WERI-Rb-1 (cell line): ENCODE measurements around the gene TLK1.

Source experiments
- DNase-seq: peaks from one replicate; pipeline ENCODE4 v3.0.0-alpha.2; 2020
- H3K27ac ChIP-seq: fragments of 250-450 bp; sonication (Bioruptor Pico); 2 replicates; pipeline ENCODE4 v1.5.1; 2020; ENCODE audit warnings: mild to moderate bottlenecking, moderate library complexity
- H3K27me3 ChIP-seq: fragments of 250-450 bp; sonication (Bioruptor Pico); 2 replicates; pipeline ENCODE4 v1.5.1; 2021; ENCODE audit warnings: mild to moderate bottlenecking, low read depth, moderate library complexity; ENCODE audit not compliant: insufficient read depth, severe bottlenecking
- H3K36me3 ChIP-seq: fragments of 250-450 bp; sonication (Bioruptor Pico); 2 replicates; pipeline ENCODE4 v1.5.1; 2020; ENCODE audit warnings: mild to moderate bottlenecking, moderate library complexity
- H3K4me3 ChIP-seq: 2 replicates; pipeline ENCODE4 v1.5.1; 2011; ENCODE audit warnings: low read depth, mild to moderate bottlenecking, control low read depth, low read length
- H3K9me3 ChIP-seq: fragments of 250-450 bp; sonication (Bioruptor Pico); 2 replicates; pipeline ENCODE4 v1.5.1; 2021; ENCODE audit warnings: mild to moderate bottlenecking, moderate library complexity; ENCODE audit not compliant: severe bottlenecking
- TF ChIP-seq, protein P1 (sequence below): IDR thresholded peaks from 2 replicates; pipeline ENCODE4 v1.5.1; 2011; ENCODE audit warnings: low read depth, mild to moderate bottlenecking, control low read depth, inconsistent platforms, low read length

TLK1 gene

DNA sequence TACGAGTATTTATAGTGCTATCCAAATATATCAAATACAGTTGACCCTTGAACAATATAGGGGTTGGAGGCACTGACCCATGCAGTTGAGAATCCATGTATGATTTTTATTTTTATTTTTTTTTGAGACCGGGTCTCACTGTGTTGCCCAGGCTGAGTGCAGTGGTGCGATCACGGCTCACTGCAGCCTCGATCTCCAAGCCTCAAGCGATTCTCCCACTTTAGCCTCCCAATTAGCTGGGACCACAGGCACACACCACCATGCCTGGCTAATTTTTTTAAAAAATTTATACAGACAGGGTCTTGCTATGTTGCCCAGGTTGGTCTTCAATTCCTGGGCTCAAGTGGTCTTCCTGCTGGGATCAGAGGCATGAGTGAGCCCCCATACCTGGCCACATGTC lies 161.0 kb downstream of the TLK1 start:
- H3K4me3 ChIP-seq, result no peak overlapping the region
- no peak overlapping the region for H3K27ac ChIP-seq
- TF ChIP-seq, protein P1, sequence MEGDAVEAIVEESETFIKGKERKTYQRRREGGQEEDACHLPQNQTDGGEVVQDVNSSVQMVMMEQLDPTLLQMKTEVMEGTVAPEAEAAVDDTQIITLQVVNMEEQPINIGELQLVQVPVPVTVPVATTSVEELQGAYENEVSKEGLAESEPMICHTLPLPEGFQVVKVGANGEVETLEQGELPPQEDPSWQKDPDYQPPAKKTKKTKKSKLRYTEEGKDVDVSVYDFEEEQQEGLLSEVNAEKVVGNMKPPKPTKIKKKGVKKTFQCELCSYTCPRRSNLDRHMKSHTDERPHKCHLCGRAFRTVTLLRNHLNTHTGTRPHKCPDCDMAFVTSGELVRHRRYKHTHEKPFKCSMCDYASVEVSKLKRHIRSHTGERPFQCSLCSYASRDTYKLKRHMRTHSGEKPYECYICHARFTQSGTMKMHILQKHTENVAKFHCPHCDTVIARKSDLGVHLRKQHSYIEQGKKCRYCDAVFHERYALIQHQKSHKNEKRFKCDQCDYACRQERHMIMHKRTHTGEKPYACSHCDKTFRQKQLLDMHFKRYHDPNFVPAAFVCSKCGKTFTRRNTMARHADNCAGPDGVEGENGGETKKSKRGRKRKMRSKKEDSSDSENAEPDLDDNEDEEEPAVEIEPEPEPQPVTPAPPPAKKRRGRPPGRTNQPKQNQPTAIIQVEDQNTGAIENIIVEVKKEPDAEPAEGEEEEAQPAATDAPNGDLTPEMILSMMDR, result no peak
- H3K36me3 ChIP-seq, result peaks cover 59% of the 10 kb centered on the region
- H3K9me3 ChIP-seq, result no peaks in the 10 kb centered on the region
- no peak for DNase-seq
- no peaks in the 10 kb centered on the region for H3K27me3 ChIP-seq

DNA sequence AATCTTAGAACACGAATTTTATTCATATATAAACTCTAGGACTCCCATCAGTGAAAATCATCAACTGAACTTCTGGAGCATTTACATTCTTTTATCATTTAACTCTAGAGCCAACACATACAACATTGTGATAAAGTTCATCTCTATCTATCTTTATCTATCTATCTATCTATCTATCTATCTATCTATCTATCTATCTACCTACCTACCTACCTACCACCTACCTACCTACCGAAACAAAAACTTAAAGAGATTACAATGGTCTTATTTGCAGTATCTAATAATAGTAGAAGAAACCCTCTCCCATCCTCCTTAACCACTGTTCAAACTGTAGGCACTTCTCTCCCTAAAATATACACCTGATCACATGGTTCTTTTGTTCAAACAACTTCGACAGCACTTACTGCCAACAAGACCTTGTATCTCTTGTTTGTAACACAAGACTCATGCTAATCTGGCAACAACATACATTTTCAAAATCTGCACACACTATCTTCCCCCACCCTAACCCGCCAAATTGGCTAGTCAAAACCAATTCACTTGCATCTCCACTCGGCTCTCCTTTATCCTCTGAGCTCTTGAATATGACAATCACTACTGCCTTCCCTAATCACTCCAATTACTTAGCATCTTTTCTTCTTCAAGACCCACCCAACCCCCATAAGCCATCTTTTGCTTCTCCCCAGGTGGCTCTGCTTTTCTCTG lies 162.6 kb downstream of the TLK1 start:
- TF ChIP-seq, protein P1, result no peak
- H3K27ac ChIP-seq, result no peak overlapping the region

DNA sequence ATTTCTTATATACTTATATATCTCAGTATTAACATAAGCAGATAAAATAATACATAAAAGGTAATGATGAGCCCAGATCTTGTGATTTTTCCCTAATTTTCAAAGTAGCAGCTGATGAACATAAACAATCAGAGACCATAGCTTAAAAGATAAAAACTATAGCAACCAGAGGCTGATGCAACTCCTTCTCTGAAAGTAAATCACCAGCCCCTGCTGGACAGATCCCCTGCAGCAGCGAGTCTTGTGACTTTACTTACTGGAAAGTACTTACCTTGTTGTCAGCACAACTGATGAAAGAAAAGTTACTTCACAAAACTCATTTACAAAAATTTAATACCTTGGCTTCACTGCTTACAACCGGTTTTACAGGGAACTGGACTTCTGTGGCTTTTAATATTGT lies 164.4 kb downstream of the TLK1 start:
- Histone ChIP-seq H3K9me3 (no peaks in the 10 kb centered on the region), H3K27ac (no peak overlapping the region), H3K4me3 (no peak overlapping the region), H3K27me3 (no peaks in the 10 kb centered on the region), H3K36me3 (peaks cover 58% of the 10 kb centered on the region)
- no peak for DNase-seq
- TF ChIP-seq, protein P1, result no peak

More for the DNA sequence above, 162.6 kb downstream of the TLK1 start:
- DNase-seq, result no peak
- Histone ChIP-seq H3K9me3 (no peaks in the 10 kb centered on the region), H3K36me3 (peaks cover 59% of the 10 kb centered on the region), H3K27me3 (no peaks in the 10 kb centered on the region), H3K4me3 (no peak overlapping the region)

DNA sequence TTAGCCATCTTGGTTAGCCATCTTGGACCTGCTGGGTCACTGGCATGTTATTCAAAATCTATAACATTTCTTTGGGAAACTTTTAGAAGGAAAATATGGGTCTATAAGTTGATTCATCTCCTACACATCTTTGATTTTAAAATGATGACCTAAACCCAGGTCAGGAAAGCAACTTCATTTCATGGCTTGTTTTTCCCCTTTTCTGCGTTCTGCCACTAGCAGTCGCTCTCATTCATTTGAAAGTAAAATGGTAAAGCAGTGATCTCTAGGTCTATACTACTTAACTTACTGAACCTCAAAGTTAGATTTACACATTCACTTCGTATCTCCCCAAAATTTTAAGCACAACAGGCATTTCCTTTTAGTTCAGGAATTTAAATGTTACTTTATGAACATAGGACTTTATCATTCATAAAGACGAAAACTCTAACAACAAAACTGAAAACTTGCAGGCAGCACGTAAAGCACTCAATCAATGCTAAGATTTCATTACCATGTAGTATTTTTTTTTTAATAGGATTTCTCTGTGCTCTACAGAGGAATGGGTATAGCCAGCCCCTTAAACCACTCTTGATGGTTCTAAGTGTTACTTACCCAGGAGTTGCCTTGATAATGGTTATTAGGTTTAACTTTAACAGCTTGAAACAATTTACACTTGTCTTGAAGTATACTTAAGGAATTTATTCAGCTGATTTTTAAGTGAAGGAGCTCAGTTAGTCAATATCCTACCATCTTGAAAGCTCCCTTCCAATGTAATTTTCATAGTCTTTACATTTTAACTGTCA lies 169.1 kb downstream of the TLK1 start:
- TF ChIP-seq, protein P1, result peak; percentile 23; the same call in 1 of the 2 replicates
- DNase-seq, result no peak
- Histone ChIP-seq H3K9me3 (no peaks in the 10 kb centered on the region), H3K36me3 (peaks cover 31% of the 10 kb centered on the region), H3K27me3 (no peaks in the 10 kb centered on the region), H3K4me3 (no peak overlapping the region), H3K27ac (no peak overlapping the region)

DNA sequence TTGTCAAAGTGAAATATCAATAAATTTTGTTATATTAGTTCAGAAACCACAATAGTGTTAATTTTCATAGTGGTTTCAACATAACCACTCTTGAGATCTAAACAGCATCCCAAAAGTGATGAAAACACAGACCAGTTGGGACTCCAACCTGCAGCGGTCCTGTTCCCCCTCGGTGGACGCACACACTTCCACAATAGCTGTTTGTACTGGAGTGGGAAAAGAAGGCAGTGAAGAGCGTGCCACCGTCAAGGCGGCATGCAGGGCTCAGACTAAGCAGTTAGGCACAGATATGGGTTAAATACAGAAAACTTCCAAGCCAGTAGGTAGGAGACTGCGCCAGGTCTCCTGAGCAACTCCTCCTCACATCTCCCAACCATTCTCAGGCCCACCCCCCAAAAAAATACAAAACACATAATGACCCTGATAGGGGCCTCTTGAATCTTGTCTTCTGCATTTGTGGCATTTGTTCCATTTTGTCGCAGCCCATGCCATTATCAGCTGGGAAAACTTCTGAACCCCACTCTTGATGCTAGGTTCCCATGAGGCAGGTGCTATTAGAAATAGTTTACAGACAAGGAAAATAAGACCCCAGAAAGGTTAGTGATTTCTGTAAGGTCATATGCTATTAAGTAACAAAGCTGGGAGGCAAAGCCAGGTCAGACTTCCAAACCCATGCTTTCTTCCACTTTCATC lies 174.0 kb downstream of the TLK1 start:
- no peaks in the 10 kb centered on the region for H3K9me3 ChIP-seq
- peaks cover 2% of the 10 kb centered on the region; the same call in 1 of the 2 replicates for H3K36me3 ChIP-seq
- no peak for DNase-seq
- no peak overlapping the region for H3K4me3 ChIP-seq
- TF ChIP-seq, protein P1, result no peak
- no peaks in the 10 kb centered on the region for H3K27me3 ChIP-seq
- no peak overlapping the region for H3K27ac ChIP-seq
